Stimulated activated naive CD8-positive, alpha-beta T cell treated with anti-CD3 and anti-CD28 coated beads, Interleukin-15, amount 100 ng/mL, for 72 hours (primary cell): ENCODE data around the gene STYXL1.
"Not testable (repeated sequence)": the region's sequence is repeated elsewhere in the genome, so short reads cannot be mapped to it uniquely, and the experiment has no call there.

ENCODE experiments used
- ATAC-seq: fragments of 150-1000 bp; cut with Tn5 transposase; 2 replicates; pipeline ENCODE4 v1.10.0; 2021; ENCODE audit warnings: mild to moderate bottlenecking, moderate library complexity
- DNase-seq, 2 donors: peaks; one replicate each; pipeline ENCODE4 v3.0.0; 2021 to 2022
- H3K27ac Mint-ChIP-seq, 2 donors: one replicate each; pipeline ENCODE4 v1.8.0; 2022; ENCODE audit warnings: mild to moderate bottlenecking in 2 of 2, mixed read lengths in 2 of 2, moderate library complexity in 2 of 2
- H3K27me3 Mint-ChIP-seq: one replicate; pipeline ENCODE4 v1.8.0; 2022; ENCODE audit warnings: mixed read lengths
- H3K4me1 Mint-ChIP-seq: one replicate; pipeline ENCODE4 v1.8.0; 2022; ENCODE audit warnings: mild to moderate bottlenecking, mixed read lengths
- H3K4me3 Mint-ChIP-seq, 2 donors: one replicate each; pipeline ENCODE4 v1.8.0; 2022; ENCODE audit warnings: mild to moderate bottlenecking in 2 of 2, mixed read lengths in 2 of 2, moderate library complexity in 1 of 2
- H3K9me3 Mint-ChIP-seq, 2 donors: one replicate each; pipeline ENCODE4 v1.8.0; 2022; ENCODE audit warnings: mixed read lengths in 2 of 2

STYXL1 gene

DNA sequence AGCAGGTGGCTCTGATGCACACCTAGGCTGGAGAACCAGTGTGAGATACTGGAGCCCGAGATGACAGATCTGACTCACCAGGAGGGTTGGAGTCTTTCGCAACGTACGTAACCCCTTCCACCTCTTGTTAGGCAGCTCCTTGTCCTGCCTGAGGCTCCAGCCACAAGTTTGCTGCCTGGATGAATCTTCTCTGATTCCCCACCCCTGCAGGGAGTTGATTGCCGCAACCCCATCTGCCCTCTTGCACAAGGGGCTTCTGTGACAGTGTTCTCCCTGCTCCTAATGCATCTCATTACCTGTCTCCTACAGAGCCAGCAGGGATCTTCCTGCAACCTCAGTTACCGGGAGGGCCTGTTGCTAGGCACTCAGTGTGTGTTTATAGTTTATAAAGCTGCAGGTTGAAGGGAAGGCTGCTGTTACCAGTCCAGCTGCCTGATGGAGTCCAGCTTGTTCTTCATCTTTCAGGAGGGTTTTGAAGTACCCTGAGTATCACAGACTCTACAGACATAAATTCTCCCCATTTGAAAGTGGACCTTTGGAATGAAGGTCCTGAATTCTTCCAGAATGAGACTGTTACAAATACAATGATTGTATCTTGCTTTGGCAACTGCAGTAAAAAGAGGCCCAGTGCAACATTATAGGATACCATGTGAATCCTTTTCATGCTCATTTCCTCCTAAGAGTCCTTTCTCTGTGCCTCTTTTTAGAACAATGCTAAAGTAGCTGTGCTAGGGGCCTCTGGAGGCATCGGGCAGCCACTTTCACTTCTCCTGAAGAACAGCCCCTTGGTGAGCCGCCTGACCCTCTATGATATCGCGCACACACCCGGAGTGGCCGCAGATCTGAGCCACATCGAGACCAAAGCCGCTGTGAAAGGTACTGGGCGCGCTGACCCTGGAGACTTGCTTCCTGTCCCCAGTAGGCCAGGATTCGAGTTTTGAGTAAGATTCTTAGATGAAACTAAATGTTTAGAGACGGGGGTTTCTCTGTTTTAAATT is 6.6 kb upstream of the STYXL1 start:
- peak overlapping the region in 1 of 2 donors; percentile 40 for H3K27ac Mint-ChIP-seq
- ATAC-seq (no peak), DNase-seq (no peak)
- H3K9me3 Mint-ChIP-seq, result no peaks in the 10 kb centered on the region
- no peak overlapping the region for H3K4me3 Mint-ChIP-seq
- H3K27me3 Mint-ChIP-seq, result no peaks in the 10 kb centered on the region
- H3K4me1 Mint-ChIP-seq, result peaks cover 40% of the 10 kb centered on the region

DNA sequence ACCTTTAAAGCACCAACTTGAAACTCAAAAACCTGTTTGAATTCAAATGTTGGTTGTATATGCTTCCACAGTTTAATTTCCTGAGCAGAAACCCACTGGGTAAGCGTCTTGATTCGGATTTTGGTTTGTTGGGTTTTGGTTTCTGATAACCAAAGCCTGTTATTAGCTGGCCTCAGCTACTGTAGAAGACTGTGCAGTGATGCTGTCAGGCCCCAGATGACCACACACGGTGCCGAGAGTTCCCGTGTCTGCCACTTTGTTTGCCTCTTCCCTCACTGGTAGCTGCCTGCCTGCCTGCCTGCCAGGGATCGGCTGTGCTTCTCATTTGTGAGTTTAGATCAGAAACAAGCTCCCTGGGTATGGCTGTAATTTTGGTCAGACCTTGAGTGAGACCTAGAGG is 5.7 kb upstream of the STYXL1 start:
- Mint-ChIP-seq H3K9me3 (no peaks in the 10 kb centered on the region), H3K4me3 (no peak overlapping the region), H3K27ac (no peak overlapping the region), H3K4me1 (peaks cover 45% of the 10 kb centered on the region), H3K27me3 (no peaks in the 10 kb centered on the region)
- no peak for DNase-seq
- no peak for ATAC-seq

GRCh38 chr7:76052681-76053080 is 4.9 kb upstream of the STYXL1 start:
- not testable (repeated sequence) for DNase-seq, ATAC-seq, H3K9me3 Mint-ChIP-seq, H3K4me3 Mint-ChIP-seq, H3K27me3 Mint-ChIP-seq
- Mint-ChIP-seq H3K4me1 (peaks cover 45% of the 10 kb centered on the region), H3K27ac (peak overlapping the region; percentile 60 to 90)

GRCh38 chr7:76051840-76052239 is 4.0 kb upstream of the STYXL1 start:
- ATAC-seq, result no peak
- H3K27me3 Mint-ChIP-seq, result no peaks in the 10 kb centered on the region
- no peak overlapping the region for H3K4me3 Mint-ChIP-seq
- no peaks in the 10 kb centered on the region for H3K9me3 Mint-ChIP-seq
- H3K27ac Mint-ChIP-seq, result peak overlapping the region; percentile 36 to 73
- DNase-seq, result no peak
- peaks cover 45% of the 10 kb centered on the region for H3K4me1 Mint-ChIP-seq

- H3K27ac Mint-ChIP-seq, result peak overlapping the region; percentile 0 to 16
Observed at GRCh38 chr7:76050545-76050944, 2.7 kb upstream of the STYXL1 start.

DNA sequence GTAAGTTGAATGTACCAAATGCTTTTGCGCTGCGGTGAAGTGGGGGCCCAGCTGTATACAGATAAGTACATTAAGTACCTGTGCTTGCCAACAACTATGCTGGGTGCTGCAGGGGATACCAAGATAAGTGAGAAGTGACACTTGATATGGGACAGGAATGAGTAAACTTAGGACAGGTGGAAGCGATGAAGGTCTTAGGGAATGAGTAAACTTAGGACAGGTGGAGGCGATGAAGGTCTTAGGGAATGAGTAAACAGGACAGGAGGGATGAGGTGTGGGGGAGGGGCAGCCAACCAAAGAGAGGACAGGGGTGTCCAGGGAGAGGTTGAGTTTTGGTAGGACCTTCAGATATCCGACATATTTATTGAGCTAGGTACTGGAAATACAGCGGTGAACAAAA is 1.5 kb upstream of the STYXL1 start:
- Mint-ChIP-seq H3K4me1 (peaks cover 61% of the 10 kb centered on the region), H3K9me3 (no peaks in the 10 kb centered on the region), H3K27me3 (no peaks in the 10 kb centered on the region), H3K4me3 (peak overlapping the region; percentile 98), H3K27ac (peak overlapping the region in 1 of 2 donors; percentile 39)
- DNase-seq (no peak), ATAC-seq (no peak)

More at GRCh38 chr7:76050545-76050944, 2.7 kb upstream of the STYXL1 start:
- Mint-ChIP-seq H3K9me3 (no peaks in the 10 kb centered on the region), H3K27me3 (no peaks in the 10 kb centered on the region), H3K4me1 (peaks cover 53% of the 10 kb centered on the region), H3K4me3 (peak overlapping the region; percentile 1 to 6)
- ATAC-seq (no peak), DNase-seq (no peak)

GRCh38 chr7:76048668-76048988 is 828 bp upstream of the STYXL1 start:
- no peaks in the 10 kb centered on the region for H3K9me3 Mint-ChIP-seq
- H3K27ac Mint-ChIP-seq, result peak overlapping the region; percentile 98 to 99
- H3K4me1 Mint-ChIP-seq, result peaks cover 59% of the 10 kb centered on the region
- peak; percentile 12 to 35 for DNase-seq
- H3K27me3 Mint-ChIP-seq, result no peaks in the 10 kb centered on the region
- H3K4me3 Mint-ChIP-seq, result peak overlapping the region; percentile 98
- peak; percentile 21 for ATAC-seq

- H3K9me3 Mint-ChIP-seq, result no peaks in the 10 kb centered on the region
- peak; percentile 12 for ATAC-seq
Observed at GRCh38 chr7:76047305-76047810, 442 bp downstream of the STYXL1 start.

DNA sequence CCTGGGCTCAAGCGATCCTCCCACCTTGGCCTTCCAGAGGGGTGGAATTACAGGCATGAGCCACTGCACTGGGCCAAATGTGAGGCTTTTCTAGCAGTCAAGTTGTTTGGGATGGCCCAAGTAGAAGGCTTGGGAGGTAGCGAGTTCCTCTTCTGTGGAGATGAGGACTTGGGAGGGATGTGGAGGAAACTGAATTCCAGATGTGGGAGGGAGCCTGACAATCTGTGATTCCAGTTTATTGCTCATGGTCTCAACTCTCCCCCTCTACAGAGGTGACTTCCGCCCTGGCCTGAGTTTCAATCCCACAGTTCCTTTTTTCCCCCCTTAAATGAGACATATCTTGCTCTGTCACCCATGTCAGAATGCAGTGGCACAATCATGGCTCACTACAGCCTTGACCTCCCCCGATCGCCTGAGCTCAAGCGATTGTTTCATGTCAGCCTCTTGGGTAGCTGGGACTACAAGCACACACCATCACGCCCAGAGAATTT is 3.4 kb downstream of the STYXL1 start:
- DNase-seq, result no peak

More at GRCh38 chr7:76047305-76047810, 442 bp downstream of the STYXL1 start:
- DNase-seq, result peak in 1 of 2 donors; percentile 6
- Mint-ChIP-seq H3K27me3 (no peaks in the 10 kb centered on the region), H3K27ac (peak overlapping the region; percentile 99), H3K4me1 (peaks cover 49% of the 10 kb centered on the region), H3K4me3 (peak overlapping the region; percentile 98)

GRCh38 chr7:76040126-76040525 is 7.7 kb downstream of the STYXL1 start:
- ATAC-seq (no peak), DNase-seq (no peak)
- Mint-ChIP-seq H3K4me3 (no peak overlapping the region), H3K4me1 (peaks cover 13% of the 10 kb centered on the region), H3K9me3 (no peaks in the 10 kb centered on the region), H3K27ac (peak overlapping the region in 1 of 2 donors; percentile 91), H3K27me3 (no peaks in the 10 kb centered on the region)

More for the DNA sequence above, 3.4 kb downstream of the STYXL1 start:
- peak overlapping the region in 1 of 2 donors; percentile 69 for H3K27ac Mint-ChIP-seq
- no peaks in the 10 kb centered on the region for H3K9me3 Mint-ChIP-seq
- ATAC-seq, result no peak
- no peak overlapping the region for H3K4me3 Mint-ChIP-seq
- peaks cover 29% of the 10 kb centered on the region for H3K4me1 Mint-ChIP-seq
- no peaks in the 10 kb centered on the region for H3K27me3 Mint-ChIP-seq

GRCh38 chr7:76037310-76037709 is 10.5 kb downstream of the STYXL1 start:
- ATAC-seq, result no peak
- no peaks in the 10 kb centered on the region for H3K27me3 Mint-ChIP-seq
- H3K4me1 Mint-ChIP-seq, result peaks cover 15% of the 10 kb centered on the region
- no peak overlapping the region for H3K27ac Mint-ChIP-seq
- H3K4me3 Mint-ChIP-seq, result no peak overlapping the region
- no peaks in the 10 kb centered on the region for H3K9me3 Mint-ChIP-seq
- no peak for DNase-seq

GRCh38 chr7:76031964-76032363 is 15.8 kb downstream of the STYXL1 start:
- Mint-ChIP-seq H3K27me3 (no peaks in the 10 kb centered on the region), H3K4me3 (no peak overlapping the region), H3K27ac (no peak overlapping the region), H3K4me1 (peaks cover 7% of the 10 kb centered on the region), H3K9me3 (no peaks in the 10 kb centered on the region)
- ATAC-seq (no peak), DNase-seq (no peak)

GRCh38 chr7:76029682-76030081 is 18.1 kb downstream of the STYXL1 start:
- H3K27ac Mint-ChIP-seq, ATAC-seq, H3K4me3 Mint-ChIP-seq, H3K27me3 Mint-ChIP-seq, DNase-seq, H3K9me3 Mint-ChIP-seq, H3K4me1 Mint-ChIP-seq: not testable (repeated sequence)

DNA sequence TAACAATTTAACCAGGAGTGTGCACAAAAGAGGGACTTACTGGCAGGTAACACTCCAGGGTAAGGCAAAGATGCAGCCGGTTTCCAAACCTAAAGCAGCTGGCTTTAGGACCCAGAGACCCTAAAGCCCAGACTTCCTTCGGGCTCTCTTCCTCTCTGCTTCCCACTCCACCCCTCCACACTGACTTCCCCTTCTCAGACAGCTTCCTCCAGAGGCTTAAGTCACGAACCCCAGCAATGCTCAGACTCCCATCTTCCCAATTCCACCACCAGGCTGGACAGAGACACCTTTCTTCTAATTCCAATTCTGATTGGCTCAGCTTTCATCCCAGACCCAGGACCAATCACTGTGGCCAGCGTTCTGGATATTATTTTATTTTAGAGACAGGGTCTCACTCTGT is 24.8 kb downstream of the STYXL1 start:
- DNase-seq, result no peak
- H3K4me1 Mint-ChIP-seq, result peaks cover 13% of the 10 kb centered on the region

DNA sequence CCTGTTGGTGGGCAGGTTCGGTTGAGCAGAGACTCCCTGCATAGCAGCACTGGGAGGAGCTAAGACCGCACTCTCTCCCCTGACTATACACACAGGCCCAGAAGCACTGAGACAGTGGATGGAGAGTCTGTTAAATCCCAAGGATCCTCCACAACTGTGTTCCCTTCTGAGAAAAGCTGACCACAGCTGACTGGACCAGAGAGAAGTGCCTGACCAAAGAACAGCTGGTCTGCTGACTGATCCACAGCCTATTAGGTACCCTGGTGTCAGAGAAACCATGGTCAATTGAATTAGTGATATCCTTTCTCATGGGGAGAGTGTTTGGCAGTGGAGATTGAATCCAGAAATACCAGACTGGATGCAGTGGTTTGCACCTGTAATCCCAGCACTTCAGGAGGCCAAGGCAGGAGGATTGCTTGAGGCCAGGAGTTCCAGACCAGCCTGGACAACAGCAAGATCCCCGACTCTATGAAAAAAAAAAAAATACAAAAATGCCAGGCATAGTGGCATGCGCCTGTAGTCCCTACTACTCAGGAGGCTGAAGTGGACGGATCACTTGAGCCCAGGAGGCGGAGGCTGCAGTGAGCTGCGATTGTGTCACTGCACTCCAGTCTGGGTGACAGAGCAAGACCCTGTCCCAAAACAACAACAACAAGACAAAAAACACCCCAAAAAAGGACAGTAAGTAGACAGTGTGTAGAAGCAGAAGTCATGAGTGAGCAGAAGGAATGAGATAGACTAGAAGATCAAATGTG is 25.6 kb downstream of the STYXL1 start:
- no peaks in the 10 kb centered on the region for H3K27me3 Mint-ChIP-seq
- ATAC-seq, result no peak

More for the DNA sequence above, 24.8 kb downstream of the STYXL1 start:
- H3K9me3 Mint-ChIP-seq, result no peaks in the 10 kb centered on the region
- no peaks in the 10 kb centered on the region for H3K27me3 Mint-ChIP-seq
- no peak overlapping the region for H3K4me3 Mint-ChIP-seq
- no peak overlapping the region for H3K27ac Mint-ChIP-seq
- no peak for ATAC-seq

More for the DNA sequence above, 25.6 kb downstream of the STYXL1 start:
- peaks cover 13% of the 10 kb centered on the region for H3K4me1 Mint-ChIP-seq
- no peaks in the 10 kb centered on the region for H3K9me3 Mint-ChIP-seq
- peak overlapping the region in 1 of 2 donors; percentile 64 for H3K27ac Mint-ChIP-seq
- DNase-seq, result no peak
- H3K4me3 Mint-ChIP-seq, result no peak overlapping the region
